Measurements from ENCODE around the gene GAP43. TPM values are rescaled to one million over a fixed set of nuclear protein-coding genes. Genes with fewer than 3 reads are reported as not detected.

GAP43 gene
- total and polyA plus RNA-seq, 2 donors, result 0.42 to 0.68 TPM

- no peaks in the 10 kb centered on the region for H3K9me3 ChIP-seq (ENCODE audit: control insufficient read depth in 2 of 2, insufficient read depth in 1 of 2, low read length in 1 of 2)
- DNase-seq (ENCODE audit: low read depth in 6 of 9, low spot score in 9 of 9), result no peak
Observed at GRCh38 chr3:115624901-115625300, 1.6 kb downstream of the GAP43 start.

GRCh38 chr3:115626006-115626409, 2.7 kb downstream of the GAP43 start:
- no peaks in the 10 kb centered on the region for H3K36me3 ChIP-seq (ENCODE audit: control insufficient read depth in 2 of 2, insufficient read depth in 2 of 2, low read length in 1 of 2)
- H3K9me3 ChIP-seq (ENCODE audit: control insufficient read depth in 2 of 2, insufficient read depth in 1 of 2, low read length in 1 of 2), result no peaks in the 10 kb centered on the region
- no peak for DNase-seq (ENCODE audit: low read depth in 6 of 9, low spot score in 9 of 9)
- WGBS, result 28% methylated on average over 5 of the region's 5 CpGs
- peaks cover 7 to 32% of the 10 kb centered on the region in 2 donors for H3K27me3 ChIP-seq (ENCODE audit: control insufficient read depth in 2 of 2, insufficient read depth in 1 of 2, low read length in 1 of 2)
- no peaks in the 10 kb centered on the region for H3K4me1 ChIP-seq (ENCODE audit: control insufficient read depth in 2 of 2, insufficient read depth in 2 of 2, low read length in 2 of 2)
- no peak overlapping the region for H3K4me3 ChIP-seq (ENCODE audit: low read length in 2 of 2)
- H3K27ac ChIP-seq (ENCODE audit: low read depth in 1 of 2, low read length in 1 of 2), result no peak overlapping the region

More at GRCh38 chr3:115624901-115625300, 1.6 kb downstream of the GAP43 start:
- Histone ChIP-seq H3K4me1 (ENCODE audit: control insufficient read depth in 2 of 2, insufficient read depth in 2 of 2, low read length in 2 of 2) (no peaks in the 10 kb centered on the region), H3K36me3 (ENCODE audit: control insufficient read depth in 2 of 2, insufficient read depth in 2 of 2, low read length in 1 of 2) (no peaks in the 10 kb centered on the region), H3K27ac (ENCODE audit: low read depth in 1 of 2, low read length in 1 of 2) (no peak overlapping the region), H3K27me3 (ENCODE audit: control insufficient read depth in 2 of 2, insufficient read depth in 1 of 2, low read length in 1 of 2) (peaks cover 7 to 32% of the 10 kb centered on the region in 2 donors), H3K4me3 (ENCODE audit: low read length in 2 of 2) (no peak overlapping the region)
- WGBS, result 31% methylated on average over 5 of the region's 5 CpGs

GRCh38 chr3:115626721-115627120, 3.4 kb downstream of the GAP43 start:
- 63% methylated on average over 3 of the region's 3 CpGs for WGBS
- H3K27ac ChIP-seq (ENCODE audit: low read depth in 1 of 2, low read length in 1 of 2), result no peak overlapping the region
- no peaks in the 10 kb centered on the region for H3K9me3 ChIP-seq (ENCODE audit: control insufficient read depth in 2 of 2, insufficient read depth in 1 of 2, low read length in 1 of 2)
- no peaks in the 10 kb centered on the region for H3K4me1 ChIP-seq (ENCODE audit: control insufficient read depth in 2 of 2, insufficient read depth in 2 of 2, low read length in 2 of 2)
- H3K27me3 ChIP-seq (ENCODE audit: control insufficient read depth in 2 of 2, insufficient read depth in 1 of 2, low read length in 1 of 2), result peaks cover 7 to 32% of the 10 kb centered on the region in 2 donors
- H3K4me3 ChIP-seq (ENCODE audit: low read length in 2 of 2), result no peak overlapping the region
- no peak for DNase-seq (ENCODE audit: low read depth in 6 of 9, low spot score in 9 of 9)
- no peaks in the 10 kb centered on the region for H3K36me3 ChIP-seq (ENCODE audit: control insufficient read depth in 2 of 2, insufficient read depth in 2 of 2, low read length in 1 of 2)

DNA sequence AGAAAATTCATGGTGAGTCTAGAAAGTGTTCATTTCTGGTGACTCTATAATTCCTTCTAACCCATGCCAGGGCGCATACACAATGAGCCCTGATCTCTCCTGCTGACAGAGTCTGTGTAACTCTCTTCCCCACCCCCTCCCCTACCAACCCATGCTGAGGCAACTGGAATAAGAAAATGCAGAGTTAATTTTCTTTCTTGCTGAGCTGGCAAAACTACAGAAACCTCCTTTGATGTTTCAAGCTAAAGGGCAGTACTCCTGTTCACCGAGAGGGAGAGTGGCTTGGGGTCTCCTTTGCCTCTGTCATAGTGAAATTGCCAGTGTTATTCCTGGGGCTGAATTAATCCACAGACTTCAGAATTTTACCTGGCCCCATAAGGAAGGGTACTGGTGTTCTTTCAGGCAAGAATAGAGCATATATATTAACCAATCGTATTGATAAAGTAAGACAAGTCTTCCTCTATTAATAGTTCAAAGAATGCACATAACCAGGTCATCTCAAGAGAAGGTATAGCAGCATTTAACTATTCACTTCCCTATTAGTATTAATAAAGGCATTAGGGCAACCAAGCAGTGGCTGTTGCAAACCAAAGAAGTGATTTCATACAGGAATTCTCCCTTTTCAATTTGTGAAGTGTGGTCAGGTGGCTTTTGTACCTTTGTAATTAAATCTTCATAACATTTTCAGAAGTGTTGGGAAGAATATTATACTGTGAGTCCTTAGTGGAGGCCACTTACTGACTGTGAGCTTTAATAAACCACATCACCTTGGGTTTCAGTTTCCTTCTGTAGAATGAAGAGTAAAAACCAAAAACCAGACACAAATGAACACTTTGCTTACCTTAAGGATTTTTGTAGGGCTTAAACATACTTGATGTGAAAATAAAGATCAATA, 4.1 kb downstream of the GAP43 start:
- Histone ChIP-seq H3K36me3 (ENCODE audit: control insufficient read depth in 2 of 2, insufficient read depth in 2 of 2, low read length in 1 of 2) (no peaks in the 10 kb centered on the region), H3K9me3 (ENCODE audit: control insufficient read depth in 2 of 2, insufficient read depth in 1 of 2, low read length in 1 of 2) (no peaks in the 10 kb centered on the region), H3K27me3 (ENCODE audit: control insufficient read depth in 2 of 2, insufficient read depth in 1 of 2, low read length in 1 of 2) (peaks cover 7 to 32% of the 10 kb centered on the region in 2 donors), H3K27ac (ENCODE audit: low read depth in 1 of 2, low read length in 1 of 2) (no peak overlapping the region), H3K4me1 (ENCODE audit: control insufficient read depth in 2 of 2, insufficient read depth in 2 of 2, low read length in 2 of 2) (no peaks in the 10 kb centered on the region), H3K4me3 (ENCODE audit: low read length in 2 of 2) (no peak overlapping the region)
- DNase-seq (ENCODE audit: low read depth in 6 of 9, low spot score in 9 of 9), result no peak
- WGBS, result 64% methylated on average over 3 of the region's 3 CpGs

DNA sequence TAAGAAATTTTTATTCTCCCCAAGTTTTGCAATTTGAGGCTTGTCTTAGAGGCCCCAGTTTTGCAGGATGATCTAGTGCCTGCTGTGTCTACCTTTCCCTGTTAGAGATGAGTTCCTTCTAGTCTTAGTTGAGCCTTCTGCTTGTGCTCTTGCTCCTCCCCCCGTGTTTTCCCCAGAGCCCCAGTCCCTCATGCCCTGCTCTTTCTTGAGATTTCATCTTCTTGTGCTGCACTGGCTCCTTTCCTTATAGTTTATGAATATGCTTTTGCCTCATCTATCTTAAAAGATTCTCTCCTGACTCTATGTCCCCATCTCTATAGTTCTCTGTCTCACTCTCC, 4.7 kb downstream of the GAP43 start:
- no peaks in the 10 kb centered on the region for H3K36me3 ChIP-seq (ENCODE audit: control insufficient read depth in 2 of 2, insufficient read depth in 2 of 2, low read length in 1 of 2)
- H3K4me1 ChIP-seq (ENCODE audit: control insufficient read depth in 2 of 2, insufficient read depth in 2 of 2, low read length in 2 of 2), result no peaks in the 10 kb centered on the region
- H3K27me3 ChIP-seq (ENCODE audit: control insufficient read depth in 2 of 2, insufficient read depth in 1 of 2, low read length in 1 of 2), result peaks cover 7 to 30% of the 10 kb centered on the region in 2 donors
- no peaks in the 10 kb centered on the region for H3K9me3 ChIP-seq (ENCODE audit: control insufficient read depth in 2 of 2, insufficient read depth in 1 of 2, low read length in 1 of 2)
- H3K27ac ChIP-seq (ENCODE audit: low read depth in 1 of 2, low read length in 1 of 2), result no peak overlapping the region
- H3K4me3 ChIP-seq (ENCODE audit: low read length in 2 of 2), result no peak overlapping the region
- WGBS, result 56% methylated on average over 1 of the region's 1 CpG
- DNase-seq (ENCODE audit: low read depth in 6 of 9, low spot score in 9 of 9), result no peak

DNA sequence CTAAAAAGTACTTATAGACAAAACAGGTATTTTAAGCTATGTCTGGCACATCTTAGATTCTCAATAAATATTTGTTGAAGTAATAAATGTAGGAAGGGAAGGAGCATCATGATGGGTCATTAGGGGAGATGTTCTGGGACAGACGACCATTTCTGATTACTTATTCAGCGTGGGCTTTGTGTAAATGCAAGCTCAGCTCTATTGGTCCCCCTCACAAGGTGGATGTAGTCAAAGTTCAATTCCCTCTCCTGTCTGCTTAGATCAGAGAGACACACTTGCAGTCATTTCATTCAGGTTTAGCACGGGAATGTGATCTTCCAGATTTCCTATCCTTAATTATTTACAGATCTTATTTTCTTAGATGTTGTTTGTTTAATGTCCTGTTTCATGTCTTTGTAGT, 7.5 kb downstream of the GAP43 start:
- WGBS, result 92% methylated on average over 3 of the region's 3 CpGs
- no peaks in the 10 kb centered on the region for H3K4me1 ChIP-seq (ENCODE audit: control insufficient read depth in 2 of 2, insufficient read depth in 2 of 2, low read length in 2 of 2)
- no peaks in the 10 kb centered on the region for H3K9me3 ChIP-seq (ENCODE audit: control insufficient read depth in 2 of 2, insufficient read depth in 1 of 2, low read length in 1 of 2)
- H3K27me3 ChIP-seq (ENCODE audit: control insufficient read depth in 2 of 2, insufficient read depth in 1 of 2, low read length in 1 of 2), result peaks cover 0 to 3% of the 10 kb centered on the region in 2 donors
- no peak overlapping the region for H3K4me3 ChIP-seq (ENCODE audit: low read length in 2 of 2)
- no peaks in the 10 kb centered on the region for H3K36me3 ChIP-seq (ENCODE audit: control insufficient read depth in 2 of 2, insufficient read depth in 2 of 2, low read length in 1 of 2)
- DNase-seq (ENCODE audit: low read depth in 6 of 9, low spot score in 9 of 9), result no peak
- no peak overlapping the region for H3K27ac ChIP-seq (ENCODE audit: low read depth in 1 of 2, low read length in 1 of 2)

- no peaks in the 10 kb centered on the region for H3K27me3 ChIP-seq (ENCODE audit: control insufficient read depth in 2 of 2, insufficient read depth in 1 of 2, low read length in 1 of 2)
Observed at GRCh38 chr3:115632026-115632425, 8.7 kb downstream of the GAP43 start.

DNA sequence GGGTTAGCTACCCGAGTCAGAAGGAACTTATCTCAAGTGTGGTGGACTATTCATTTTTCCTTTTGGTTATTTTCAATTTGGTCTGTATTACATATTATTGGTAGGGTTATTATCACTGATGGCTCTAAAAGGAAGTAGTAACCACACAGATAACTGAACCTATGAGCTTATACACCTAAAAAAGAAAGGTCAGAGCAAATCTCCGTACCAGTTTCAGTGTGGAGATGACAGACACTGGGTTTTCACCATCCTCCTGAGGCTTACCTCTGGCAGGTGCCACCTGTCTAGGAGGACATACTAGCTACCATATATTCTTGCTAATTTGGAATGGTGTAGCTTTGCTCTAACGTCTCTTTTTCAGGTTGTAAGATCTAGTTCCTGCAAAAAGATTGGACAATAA, 10.2 kb downstream of the GAP43 start:
- no peak for DNase-seq (ENCODE audit: low read depth in 6 of 9, low spot score in 9 of 9)
- no peaks in the 10 kb centered on the region for H3K27me3 ChIP-seq (ENCODE audit: control insufficient read depth in 2 of 2, insufficient read depth in 1 of 2, low read length in 1 of 2)
- H3K4me1 ChIP-seq (ENCODE audit: control insufficient read depth in 2 of 2, insufficient read depth in 2 of 2, low read length in 2 of 2), result no peaks in the 10 kb centered on the region
- no peaks in the 10 kb centered on the region for H3K9me3 ChIP-seq (ENCODE audit: control insufficient read depth in 2 of 2, insufficient read depth in 1 of 2, low read length in 1 of 2)
- H3K4me3 ChIP-seq (ENCODE audit: low read length in 2 of 2), result no peak overlapping the region
- H3K27ac ChIP-seq (ENCODE audit: low read depth in 1 of 2, low read length in 1 of 2), result no peak overlapping the region
- H3K36me3 ChIP-seq (ENCODE audit: control insufficient read depth in 2 of 2, insufficient read depth in 2 of 2, low read length in 1 of 2), result no peaks in the 10 kb centered on the region
- 95% methylated on average over 3 of the region's 3 CpGs for WGBS

More at GRCh38 chr3:115632026-115632425, 8.7 kb downstream of the GAP43 start:
- Histone ChIP-seq H3K27ac (ENCODE audit: low read depth in 1 of 2, low read length in 1 of 2) (no peak overlapping the region), H3K4me1 (ENCODE audit: control insufficient read depth in 2 of 2, insufficient read depth in 2 of 2, low read length in 2 of 2) (no peaks in the 10 kb centered on the region), H3K4me3 (ENCODE audit: low read length in 2 of 2) (no peak overlapping the region), H3K36me3 (ENCODE audit: control insufficient read depth in 2 of 2, insufficient read depth in 2 of 2, low read length in 1 of 2) (no peaks in the 10 kb centered on the region), H3K9me3 (ENCODE audit: control insufficient read depth in 2 of 2, insufficient read depth in 1 of 2, low read length in 1 of 2) (no peaks in the 10 kb centered on the region)
- no peak for DNase-seq (ENCODE audit: low read depth in 6 of 9, low spot score in 9 of 9)

- no peak overlapping the region for H3K27ac ChIP-seq (ENCODE audit: low read depth in 1 of 2, low read length in 1 of 2)
- no peaks in the 10 kb centered on the region for H3K36me3 ChIP-seq (ENCODE audit: control insufficient read depth in 2 of 2, insufficient read depth in 2 of 2, low read length in 1 of 2)
- no peaks in the 10 kb centered on the region for H3K4me1 ChIP-seq (ENCODE audit: control insufficient read depth in 2 of 2, insufficient read depth in 2 of 2, low read length in 2 of 2)
- no peak overlapping the region for H3K4me3 ChIP-seq (ENCODE audit: low read length in 2 of 2)
- WGBS, result 95% methylated on average over 2 of the region's 2 CpGs
- H3K27me3 ChIP-seq (ENCODE audit: control insufficient read depth in 2 of 2, insufficient read depth in 1 of 2, low read length in 1 of 2), result no peaks in the 10 kb centered on the region
- no peaks in the 10 kb centered on the region for H3K9me3 ChIP-seq (ENCODE audit: control insufficient read depth in 2 of 2, insufficient read depth in 1 of 2, low read length in 1 of 2)
- DNase-seq (ENCODE audit: low read depth in 6 of 9, low spot score in 9 of 9), result no peak
Observed at GRCh38 chr3:115634052-115634451, 10.7 kb downstream of the GAP43 start.
